ENCODE results near the gene PRR35. TPM values are rescaled to one million over a fixed set of nuclear protein-coding genes. Genes with fewer than 3 reads are reported as not detected.
"Not testable (repeated sequence)": the region's sequence is repeated elsewhere in the genome, so short reads cannot be mapped to it uniquely, and the experiment has no call there.

The PRR35 gene
- total RNA-seq, 1 donor from 2014 or later: not detected

GRCh38 chr16:592518-593306, 32.5 kb downstream of the PRR35 start:
- no peak for DNase-seq (ENCODE audit: low read depth, low spot score)

GRCh38 chr16:593406-593805, 33.2 kb downstream of the PRR35 start:
- no peak for DNase-seq (ENCODE audit: low read depth, low spot score)

- no peak for DNase-seq (ENCODE audit: low read depth, low spot score)
Observed at GRCh38 chr16:593807-594206, 33.6 kb downstream of the PRR35 start.

GRCh38 chr16:595094-595528, 34.9 kb downstream of the PRR35 start:
- no peak for DNase-seq (ENCODE audit: low read depth, low spot score)

- DNase-seq (ENCODE audit: low read depth, low spot score): no peak
Observed at GRCh38 chr16:595942-596735, 35.9 kb downstream of the PRR35 start.

GRCh38 chr16:596736-597060, 36.5 kb downstream of the PRR35 start:
- DNase-seq (ENCODE audit: low read depth, low spot score): no peak

- DNase-seq (ENCODE audit: low read depth, low spot score): not testable (repeated sequence)
Observed at GRCh38 chr16:597655-598054, 37.5 kb downstream of the PRR35 start.

- DNase-seq (ENCODE audit: low read depth, low spot score): no peak
Observed at GRCh38 chr16:598823-599739, 38.9 kb downstream of the PRR35 start.

GRCh38 chr16:600781-601180, 40.6 kb downstream of the PRR35 start:
- DNase-seq (ENCODE audit: low read depth, low spot score): no peak

GRCh38 chr16:603933-604332, 43.7 kb downstream of the PRR35 start:
- DNase-seq (ENCODE audit: low read depth, low spot score): no peak

GRCh38 chr16:606656-607307, 46.6 kb downstream of the PRR35 start:
- DNase-seq (ENCODE audit: low read depth, low spot score): no peak

GRCh38 chr16:608019-608418, 47.8 kb downstream of the PRR35 start:
- DNase-seq (ENCODE audit: low read depth, low spot score): no peak

- no peak for DNase-seq (ENCODE audit: low read depth, low spot score)
Observed at GRCh38 chr16:609316-609715, 49.1 kb downstream of the PRR35 start.

GRCh38 chr16:609984-610383, 49.8 kb downstream of the PRR35 start:
- no peak for DNase-seq (ENCODE audit: low read depth, low spot score)

- no peak for DNase-seq (ENCODE audit: low read depth, low spot score)
Observed at GRCh38 chr16:610513-611381, 50.6 kb downstream of the PRR35 start.

GRCh38 chr16:615122-615521, 54.9 kb downstream of the PRR35 start:
- DNase-seq (ENCODE audit: low read depth, low spot score): no peak

Data from pulmonary artery endothelial cell (primary cell).